H4 (cell line): ENCODE data around the gene SARS1. TPM values are rescaled to one million over a fixed set of nuclear protein-coding genes. Genes with fewer than 3 reads are reported as not detected.

ENCODE experiments used
- DNase-seq: peaks from one replicate; pipeline ENCODE4 v3.0.0-alpha.2; 2015; ENCODE audit warnings: low spot score
- total RNA-seq: library from RNA; depleted of rRNA; stranded (reverse); fragments of >200 nt; shearing (Covaris generic); gene quantifications from 2 replicates; pipeline ENCODE4 v1.2.3, GENCODE V29; 2014

SARS1 gene
- total RNA-seq, 1 experiment from 2014 or later: 230 TPM

GRCh38 chr1:109262231-109263055, 48.7 kb downstream of the SARS1 start:
- DNase-seq: no peak

- no peak for DNase-seq
Measured at GRCh38 chr1:109263234-109263596, 49.5 kb downstream of the SARS1 start.

GRCh38 chr1:109263597-109264378, 50.1 kb downstream of the SARS1 start:
- peak; percentile 73 for DNase-seq

GRCh38 chr1:109264379-109264755, 50.6 kb downstream of the SARS1 start:
- no peak for DNase-seq

GRCh38 chr1:109265016-109265415, 51.3 kb downstream of the SARS1 start:
- DNase-seq: no peak

- no peak for DNase-seq
Measured at GRCh38 chr1:109265741-109266330, 52.1 kb downstream of the SARS1 start.

GRCh38 chr1:109266965-109267364, 53.2 kb downstream of the SARS1 start:
- DNase-seq: no peak

GRCh38 chr1:109267743-109268300, 54.1 kb downstream of the SARS1 start:
- DNase-seq: no peak

- DNase-seq: no peak
Measured at GRCh38 chr1:109268431-109269211, 54.9 kb downstream of the SARS1 start.

GRCh38 chr1:109269212-109269980, 55.7 kb downstream of the SARS1 start:
- no peak for DNase-seq

GRCh38 chr1:109269981-109270622, 56.4 kb downstream of the SARS1 start:
- DNase-seq: no peak

- DNase-seq: no peak
Measured at GRCh38 chr1:109270623-109271317, 57.1 kb downstream of the SARS1 start.

GRCh38 chr1:109271458-109271857, 57.7 kb downstream of the SARS1 start:
- no peak for DNase-seq

GRCh38 chr1:109272021-109272799, 58.5 kb downstream of the SARS1 start:
- DNase-seq: no peak

- DNase-seq: no peak
Measured at GRCh38 chr1:109272831-109273547, 59.3 kb downstream of the SARS1 start.

GRCh38 chr1:109273570-109274288, 60.0 kb downstream of the SARS1 start:
- DNase-seq: no peak
